Fibroblast of skin of right biceps (primary cell): ENCODE results near the gene MKRN1.
A peak's percentile ranks its signal among the peaks of the same experiment; 100 is the strongest.
"Not testable (repeated sequence)": the region's sequence is repeated elsewhere in the genome, so short reads cannot be mapped to it uniquely, and the experiment has no call there.

Experiments used
- DNase-seq: peaks from one replicate; pipeline ENCODE4 v3.0.0-alpha.2; 2013

Gene MKRN1

GRCh38 chr7:140433396-140433795 lies 45.9 kb downstream of the MKRN1 start:
- DNase-seq = no peak

GRCh38 chr7:140426130-140426529 lies 53.2 kb downstream of the MKRN1 start:
- no peak for DNase-seq

- no peak for DNase-seq
These were observed 53.6 kb downstream of the MKRN1 start for GRCh38 chr7:140425718-140426117.

DNA sequence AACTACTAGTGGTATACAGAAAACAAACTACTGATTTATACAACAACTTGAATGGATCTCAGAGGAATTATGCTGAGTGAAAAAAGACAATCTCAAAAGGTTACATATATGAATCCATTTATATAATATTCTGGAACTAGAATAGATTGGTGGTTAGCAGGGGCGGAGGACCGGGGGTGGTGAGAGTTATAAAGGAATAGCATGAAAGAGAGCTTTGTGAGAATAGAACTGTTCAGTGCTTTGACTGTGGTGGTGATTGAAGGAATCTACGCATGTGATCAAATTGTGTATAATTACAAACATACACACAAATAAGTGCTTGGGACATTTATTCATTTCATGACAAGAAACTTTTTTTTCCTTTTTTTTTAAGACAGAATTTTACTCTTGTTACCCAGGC lies 55.8 kb downstream of the MKRN1 start:
- no peak for DNase-seq

GRCh38 chr7:140421521-140421920 lies 57.8 kb downstream of the MKRN1 start:
- DNase-seq = no peak

DNA sequence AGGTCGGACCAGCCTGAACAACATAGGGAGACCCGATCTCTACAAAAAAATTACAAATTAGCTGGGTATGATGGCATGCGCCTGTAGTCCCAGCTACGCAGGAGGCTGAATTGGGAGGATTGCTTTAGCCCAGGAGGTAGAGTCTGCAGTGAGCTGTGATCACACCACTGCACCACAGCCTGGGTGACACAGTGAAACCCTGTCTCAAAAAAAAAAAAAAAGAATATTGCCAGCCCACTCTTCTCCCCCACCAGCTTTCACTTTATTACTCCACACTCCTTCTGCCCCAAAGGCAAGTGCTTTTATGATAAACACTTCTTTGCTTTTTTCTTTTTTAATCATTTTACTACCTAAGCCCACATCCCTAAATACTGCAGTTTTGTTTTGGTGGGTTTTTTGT lies 60.7 kb downstream of the MKRN1 start:
- no peak for DNase-seq

DNA sequence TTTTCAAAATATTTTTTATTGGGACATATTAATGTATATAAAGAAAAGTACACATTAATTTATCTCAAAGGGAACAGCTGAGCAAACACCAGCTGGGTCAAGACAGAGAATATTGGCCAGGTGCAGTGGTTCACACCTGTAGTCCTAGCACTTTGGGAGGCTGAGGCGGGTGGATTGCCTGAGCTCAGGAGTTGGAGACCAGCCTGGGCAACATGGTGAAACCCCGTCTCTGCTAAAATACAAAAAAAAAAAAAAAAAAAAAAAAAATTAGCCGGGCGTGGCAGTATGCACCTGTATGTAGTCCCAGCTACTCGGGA lies 61.2 kb downstream of the MKRN1 start:
- DNase-seq = not testable (repeated sequence)

- DNase-seq = no peak
These were observed 61.7 kb downstream of the MKRN1 start for GRCh38 chr7:140417456-140418155.

- no peak for DNase-seq
These were observed 62.7 kb downstream of the MKRN1 start for GRCh38 chr7:140416560-140416959.

DNA sequence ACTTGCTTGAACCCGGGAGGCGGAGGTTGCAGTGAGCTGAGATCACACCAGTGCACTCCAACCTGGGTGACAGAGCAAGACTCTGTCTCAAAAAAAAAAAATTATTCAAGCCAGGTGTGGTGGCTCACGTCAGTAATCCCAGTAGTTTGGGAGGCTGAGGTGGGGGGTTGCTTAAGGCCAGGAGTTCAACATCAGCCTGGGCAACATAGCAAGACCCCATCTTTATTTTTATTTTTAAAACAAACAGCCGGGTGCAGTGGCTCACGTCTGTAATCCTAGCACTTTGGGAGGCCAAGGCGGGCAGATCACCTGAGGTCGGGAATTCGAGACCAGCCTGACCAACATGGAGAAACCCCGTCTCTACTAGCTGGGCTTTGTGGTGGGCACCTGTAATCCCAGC lies 63.5 kb downstream of the MKRN1 start:
- not testable (repeated sequence) for DNase-seq

- DNase-seq = no peak
These were observed 63.9 kb downstream of the MKRN1 start for GRCh38 chr7:140415361-140415760.

DNA sequence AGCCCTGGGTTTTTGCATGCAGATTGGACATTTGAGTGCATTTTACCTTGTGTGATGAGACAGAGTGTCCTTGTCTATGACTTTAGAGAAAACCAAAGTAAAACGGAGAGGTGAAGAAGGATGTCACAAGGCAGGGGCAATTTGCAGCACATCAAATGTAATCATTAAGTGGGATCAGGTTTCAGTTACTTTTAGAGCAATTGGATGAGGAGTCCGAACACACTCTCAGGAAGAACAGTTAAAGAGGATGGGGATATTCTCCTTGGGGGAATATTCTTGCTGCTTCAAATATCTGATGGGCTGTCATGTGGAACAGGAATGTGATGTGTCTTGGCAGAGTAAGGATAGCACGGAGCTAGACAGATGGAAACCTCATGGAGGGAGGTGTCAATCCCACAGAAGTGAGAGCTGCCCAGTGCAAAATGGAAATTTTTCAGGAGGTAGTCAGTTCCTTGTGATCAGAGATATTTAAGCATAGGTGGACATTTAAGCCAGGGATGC lies 74.7 kb downstream of the MKRN1 start:
- peak; percentile 20 for DNase-seq

DNA sequence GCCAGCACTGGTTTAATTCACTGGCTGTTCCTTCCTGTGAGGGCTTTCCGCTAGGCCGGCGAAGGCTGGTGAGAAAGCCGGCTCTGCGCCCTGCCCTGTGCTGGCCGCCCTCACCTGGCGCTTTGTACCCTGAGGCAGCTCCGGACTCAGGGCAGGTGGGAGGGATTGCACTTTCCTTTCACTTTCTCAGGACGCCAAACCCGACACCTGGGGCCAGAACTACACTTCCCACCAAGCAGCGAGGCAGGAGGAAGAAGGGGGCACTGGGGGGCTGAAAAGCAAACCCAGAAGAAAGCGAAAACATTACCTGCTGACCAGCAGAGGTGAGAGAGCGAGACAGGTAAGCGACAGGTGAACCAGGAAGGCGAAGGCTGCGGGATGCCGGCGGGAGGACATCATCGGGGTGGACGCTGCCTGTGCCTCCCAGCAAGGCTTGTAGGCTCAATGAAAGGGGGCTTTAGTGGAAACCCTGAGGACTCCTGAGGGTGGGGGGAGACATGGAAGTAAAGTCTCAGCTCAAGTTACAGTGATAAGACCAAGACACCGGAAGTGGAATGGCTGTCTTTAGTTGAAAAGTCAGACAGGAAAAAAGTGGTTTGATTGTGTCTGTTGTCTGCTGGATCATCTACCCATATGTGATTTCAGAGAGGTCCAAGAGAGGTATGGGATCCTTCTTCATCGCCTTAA lies 75.3 kb downstream of the MKRN1 start, which contains the start of gene RAB19:
Gene RAB19 (plus strand): TSS at position 181 of the 687 bp plus-strand sequence. CDS start 3,589 bp downstream, outside the sequence.
- DNase-seq = no peak
